Gastroesophageal sphincter (tissue), 3 donors: ENCODE results near the gene JAG2.

ENCODE experiments used
- CTCF ChIP-seq, 4 experiments: fragments of 200-600 bp in 2 of 4; fragments of 450-650 bp in 2 of 4; sonication (generic) in 1 of 4; IDR thresholded peaks; one replicate each; pipeline ENCODE4 v1.5.1; 2017 to 2019; ENCODE audit warnings: antibody characterized with exemption in 4 of 4, mild to moderate bottlenecking in 2 of 4, moderate library complexity in 2 of 4
- POLR2A ChIP-seq, 2 donors: fragments of 450-650 bp; IDR thresholded peaks; one replicate each; pipeline ENCODE4 v1.6.1; 2017; ENCODE audit warnings: antibody characterized with exemption in 2 of 2, mild to moderate bottlenecking in 2 of 2, moderate library complexity in 1 of 2
- POLR2AphosphoS5 ChIP-seq: sonication (generic); formaldehyde crosslinking; IDR thresholded peaks from one replicate; pipeline ENCODE4 v1.6.1; 2017; ENCODE audit warnings: antibody characterized with exemption

GRCh38 chr14:105169776-105170655 is 1.4 kb upstream of the JAG2 start:
- TF ChIP-seq CTCF (IDR thresholded peaks at IDR 0.05) (no peak), POLR2A (IDR thresholded peaks at IDR 0.05) (no peak), POLR2AphosphoS5 (no peak)
